ENCODE measurements around the gene EMID1.
A peak's percentile ranks its signal among the peaks of the same experiment; 100 is the strongest.

Gene EMID1

DNA sequence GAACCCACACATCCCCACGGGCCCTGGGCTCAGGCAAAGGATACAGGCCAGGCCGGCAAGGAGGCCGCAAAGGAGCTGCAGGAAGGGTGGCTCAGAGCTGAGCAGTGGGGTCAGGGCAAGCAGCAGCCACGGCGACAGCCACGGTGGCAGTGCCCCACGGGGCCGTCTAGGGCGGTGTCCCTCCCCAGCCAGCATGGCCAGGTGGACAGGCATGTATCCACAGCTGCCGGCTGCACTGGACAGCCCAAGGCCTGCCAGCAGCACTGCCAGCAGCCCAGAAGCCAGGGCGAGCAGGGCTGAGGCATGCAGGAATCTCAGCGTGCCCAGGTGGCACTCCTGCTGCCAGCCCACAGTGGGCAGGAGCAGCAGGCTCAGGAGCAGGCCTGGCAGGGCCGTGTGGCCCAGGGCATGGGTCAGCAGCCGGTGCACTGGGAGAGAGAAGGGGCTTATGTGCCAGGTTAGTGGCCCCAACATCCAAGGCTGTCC, 58.1 kb downstream of the EMID1 start:
- peaks cover 16% of the 10 kb centered on the region in 2 donors for H3K4me1 ChIP-seq (ENCODE audit: control insufficient read depth in 1 of 2, insufficient read depth in 2 of 2, low read length in 2 of 2)
- no peaks in the 10 kb centered on the region for H3K9me3 ChIP-seq (ENCODE audit: control insufficient read depth in 1 of 2, low read length in 2 of 2)
- no peak overlapping the region for H3K9ac ChIP-seq (ENCODE audit: low read depth in 1 of 2, low read length in 2 of 2)
- no peaks in the 10 kb centered on the region for H3K27me3 ChIP-seq (ENCODE audit: control insufficient read depth in 1 of 2, insufficient read depth in 2 of 2, low read length in 2 of 2)
- peaks cover 0 to 19% of the 10 kb centered on the region in 2 donors for H3K36me3 ChIP-seq (ENCODE audit: control insufficient read depth in 1 of 2, insufficient read depth in 2 of 2, low read length in 2 of 2)
- no peak overlapping the region for H3K4me3 ChIP-seq (ENCODE audit: low read depth in 1 of 2, low read length in 2 of 2)
- no peak overlapping the region for H3K27ac ChIP-seq (ENCODE audit: low read depth, low read length)

DNA sequence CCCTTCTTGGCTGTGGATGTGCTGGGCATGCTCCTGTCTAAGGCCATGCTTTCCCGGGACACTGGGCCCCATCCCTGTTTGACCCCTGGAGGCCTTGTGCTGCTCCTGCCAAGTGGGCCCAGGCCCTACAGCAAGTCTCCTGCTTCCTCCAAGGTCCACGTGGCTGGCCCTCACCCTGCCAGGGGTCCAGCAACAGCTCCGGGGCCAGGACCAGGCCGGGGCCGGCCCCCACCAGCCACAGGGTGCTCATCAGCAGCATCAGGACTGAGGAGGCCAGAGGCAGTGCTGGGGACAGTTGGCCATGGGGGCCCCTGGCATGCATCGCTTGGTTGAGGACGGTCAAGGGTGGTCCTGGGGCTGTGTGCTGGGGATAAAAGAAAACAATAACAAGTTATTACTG, 59.6 kb downstream of the EMID1 start:
- H3K9ac ChIP-seq (ENCODE audit: low read depth in 1 of 2, low read length in 2 of 2), result no peak overlapping the region
- H3K9me3 ChIP-seq (ENCODE audit: control insufficient read depth in 1 of 2, low read length in 2 of 2), result no peaks in the 10 kb centered on the region
- H3K36me3 ChIP-seq (ENCODE audit: control insufficient read depth in 1 of 2, insufficient read depth in 2 of 2, low read length in 2 of 2), result peaks cover 0 to 21% of the 10 kb centered on the region in 2 donors
- H3K4me3 ChIP-seq (ENCODE audit: low read depth in 1 of 2, low read length in 2 of 2), result no peak overlapping the region
- H3K27me3 ChIP-seq (ENCODE audit: control insufficient read depth in 1 of 2, insufficient read depth in 2 of 2, low read length in 2 of 2), result no peaks in the 10 kb centered on the region
- H3K27ac ChIP-seq (ENCODE audit: low read depth, low read length), result no peak overlapping the region
- peaks cover 20 to 30% of the 10 kb centered on the region in 2 donors for H3K4me1 ChIP-seq (ENCODE audit: control insufficient read depth in 1 of 2, insufficient read depth in 2 of 2, low read length in 2 of 2)

DNA sequence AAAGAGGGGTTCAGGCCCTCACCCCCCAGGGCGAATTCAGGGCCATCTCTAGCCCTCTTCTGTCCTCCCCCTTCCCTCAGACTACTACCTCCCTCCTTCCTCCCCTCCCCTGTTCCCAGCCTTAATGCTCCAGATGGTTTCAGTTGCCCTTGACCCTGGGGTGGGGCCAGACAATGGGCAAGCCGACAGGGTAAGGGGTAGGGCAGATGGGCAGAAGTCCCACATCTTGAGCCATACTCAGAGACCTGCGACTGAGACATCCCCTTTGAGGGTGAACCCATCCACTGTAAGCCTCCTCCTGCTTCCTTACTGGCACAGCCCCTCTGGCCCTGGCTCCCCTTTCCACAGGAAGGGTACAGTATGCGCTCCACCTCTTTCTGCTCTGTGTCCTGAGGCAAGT, 60.2 kb downstream of the EMID1 start:
- peak overlapping the region in 1 of 2 donors; percentile 7 for H3K4me3 ChIP-seq (ENCODE audit: low read depth in 1 of 2, low read length in 2 of 2)
- H3K27me3 ChIP-seq (ENCODE audit: control insufficient read depth in 1 of 2, insufficient read depth in 2 of 2, low read length in 2 of 2), result no peaks in the 10 kb centered on the region
- peaks cover 0 to 21% of the 10 kb centered on the region in 2 donors for H3K36me3 ChIP-seq (ENCODE audit: control insufficient read depth in 1 of 2, insufficient read depth in 2 of 2, low read length in 2 of 2)
- H3K4me1 ChIP-seq (ENCODE audit: control insufficient read depth in 1 of 2, insufficient read depth in 2 of 2, low read length in 2 of 2), result peaks cover 26 to 35% of the 10 kb centered on the region in 2 donors
- no peaks in the 10 kb centered on the region for H3K9me3 ChIP-seq (ENCODE audit: control insufficient read depth in 1 of 2, low read length in 2 of 2)
- H3K9ac ChIP-seq (ENCODE audit: low read depth in 1 of 2, low read length in 2 of 2), result peak overlapping the region in 1 of 2 donors; percentile 90
- no peak overlapping the region for H3K27ac ChIP-seq (ENCODE audit: low read depth, low read length)

DNA sequence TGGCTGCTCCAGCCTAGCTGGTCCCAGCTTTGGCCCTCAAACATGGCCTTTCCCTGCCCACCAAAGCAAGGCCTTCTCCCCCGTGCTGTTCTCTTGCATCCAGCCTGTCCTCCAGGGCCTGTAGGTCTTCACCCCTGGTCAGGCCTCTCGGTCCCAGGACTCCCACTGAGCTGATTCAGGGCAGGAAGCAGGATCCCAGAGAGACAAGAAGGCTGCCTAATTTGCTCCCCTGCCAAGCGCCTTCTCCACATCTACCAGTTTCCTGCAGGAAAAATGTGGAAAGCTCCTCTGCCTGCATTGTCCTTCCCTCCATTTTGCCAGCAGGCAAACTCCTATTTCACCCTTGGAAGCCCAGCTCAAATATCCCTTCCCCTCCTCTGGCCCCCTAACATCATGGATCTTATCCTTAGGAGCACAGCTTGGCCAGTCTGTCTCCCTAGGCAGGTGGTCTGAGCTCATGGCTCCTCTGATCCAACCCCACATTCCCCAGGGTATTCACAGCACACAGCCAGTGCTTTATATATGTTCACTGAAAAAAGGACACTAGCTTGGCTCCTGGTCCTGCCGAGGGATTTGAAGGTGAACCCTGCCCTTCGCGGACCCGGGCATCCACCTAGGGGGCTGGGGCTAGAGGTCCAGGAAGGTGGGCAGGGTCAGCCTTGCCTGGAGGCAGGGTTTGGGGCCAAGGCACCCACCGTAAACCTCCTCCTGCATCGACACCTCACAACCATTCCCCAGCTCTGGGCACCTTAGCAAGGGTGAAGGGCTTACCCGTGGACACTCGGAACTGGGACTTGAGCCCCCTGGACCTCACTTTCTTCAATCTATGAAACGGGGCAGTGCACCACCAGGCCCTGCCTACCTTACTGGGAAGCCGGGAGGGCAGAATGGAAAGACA, 61.1 kb downstream of the EMID1 start:
- Histone ChIP-seq H3K9me3 (ENCODE audit: control insufficient read depth in 1 of 2, low read length in 2 of 2) (no peaks in the 10 kb centered on the region), H3K9ac (ENCODE audit: low read depth in 1 of 2, low read length in 2 of 2) (peak overlapping the region; percentile 90 to 94), H3K36me3 (ENCODE audit: control insufficient read depth in 1 of 2, insufficient read depth in 2 of 2, low read length in 2 of 2) (peaks cover 0 to 22% of the 10 kb centered on the region in 2 donors), H3K27ac (ENCODE audit: low read depth, low read length) (peak overlapping the region; percentile 97), H3K4me3 (ENCODE audit: low read depth in 1 of 2, low read length in 2 of 2) (peak overlapping the region; percentile 81 to 93), H3K4me1 (ENCODE audit: control insufficient read depth in 1 of 2, insufficient read depth in 2 of 2, low read length in 2 of 2) (peaks cover 35 to 44% of the 10 kb centered on the region in 2 donors), H3K27me3 (ENCODE audit: control insufficient read depth in 1 of 2, insufficient read depth in 2 of 2, low read length in 2 of 2) (no peaks in the 10 kb centered on the region)

DNA sequence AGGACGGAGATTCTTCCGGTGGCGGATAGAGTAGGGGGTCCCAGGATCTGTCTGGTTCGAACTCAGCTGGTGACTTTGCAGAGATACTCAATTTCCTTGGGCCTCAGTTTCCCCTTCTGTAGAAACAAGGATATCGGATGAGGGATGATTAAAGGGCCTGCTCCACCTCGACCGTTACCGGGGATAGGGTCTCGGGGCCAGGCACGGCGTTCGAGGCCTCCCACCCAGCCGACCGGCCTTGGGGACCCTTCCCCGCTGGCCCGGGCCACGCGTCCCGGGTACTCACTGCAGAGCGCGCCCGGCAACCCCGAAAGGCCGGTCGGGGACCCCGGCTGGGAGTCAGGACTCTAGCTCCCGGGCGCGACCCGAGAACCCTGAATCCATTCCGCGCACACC, 61.8 kb downstream of the EMID1 start:
- peak overlapping the region; percentile 81 to 93 for H3K4me3 ChIP-seq (ENCODE audit: low read depth in 1 of 2, low read length in 2 of 2)
- H3K4me1 ChIP-seq (ENCODE audit: control insufficient read depth in 1 of 2, insufficient read depth in 2 of 2, low read length in 2 of 2), result peaks cover 42 to 50% of the 10 kb centered on the region in 2 donors
- no peaks in the 10 kb centered on the region for H3K27me3 ChIP-seq (ENCODE audit: control insufficient read depth in 1 of 2, insufficient read depth in 2 of 2, low read length in 2 of 2)
- H3K9me3 ChIP-seq (ENCODE audit: control insufficient read depth in 1 of 2, low read length in 2 of 2), result no peaks in the 10 kb centered on the region
- H3K27ac ChIP-seq (ENCODE audit: low read depth, low read length), result peak overlapping the region; percentile 97
- peaks cover under 1 to 28% of the 10 kb centered on the region in 2 donors for H3K36me3 ChIP-seq (ENCODE audit: control insufficient read depth in 1 of 2, insufficient read depth in 2 of 2, low read length in 2 of 2)
- H3K9ac ChIP-seq (ENCODE audit: low read depth in 1 of 2, low read length in 2 of 2), result peak overlapping the region; percentile 90 to 94

DNA sequence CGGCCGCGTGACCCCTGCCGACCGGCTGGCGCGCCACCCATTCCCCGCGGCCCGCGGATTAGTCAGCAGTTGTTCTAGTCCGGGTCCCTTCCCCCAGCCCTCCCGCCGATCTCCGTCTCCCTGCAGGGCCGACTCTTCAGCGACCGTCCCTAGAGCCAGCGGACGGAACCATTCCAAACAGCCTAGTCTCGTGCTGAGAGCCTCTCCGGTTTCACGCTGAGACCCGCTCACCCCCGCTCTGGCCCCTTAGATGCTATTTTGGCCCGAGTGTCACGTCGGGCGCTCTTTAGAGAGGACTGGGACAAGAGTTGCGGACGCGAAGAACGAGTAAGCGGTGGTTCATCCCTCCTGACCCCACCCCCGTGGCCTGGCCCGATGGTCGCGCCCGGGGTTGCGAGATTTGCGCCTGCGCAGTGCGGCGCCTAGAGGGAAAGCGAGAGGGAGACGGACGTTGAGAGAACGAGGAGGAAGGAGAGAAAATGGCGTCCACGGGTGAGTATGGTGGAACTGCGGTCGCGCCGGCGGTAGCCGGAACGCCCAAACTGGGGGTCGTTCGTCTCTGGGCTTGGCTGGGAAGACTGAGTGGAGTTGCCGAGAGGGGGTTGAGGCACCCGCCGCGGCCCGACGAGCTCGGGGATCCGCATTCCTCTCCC, 62.3 kb downstream of the EMID1 start, which contains the start of the genes EWSR1 and RHBDD3:
Gene EWSR1 (plus strand): TSS at position 411 of the 653 bp plus-strand sequence. CDS start 69 bp downstream, at position 480.
Gene RHBDD3 (minus strand): TSS at position 124 of the 653 bp plus-strand sequence. CDS start 2,355 bp downstream, outside the sequence.
- Histone ChIP-seq H3K4me1 (ENCODE audit: control insufficient read depth in 1 of 2, insufficient read depth in 2 of 2, low read length in 2 of 2) (peaks cover 47 to 55% of the 10 kb centered on the region in 2 donors), H3K9me3 (ENCODE audit: control insufficient read depth in 1 of 2, low read length in 2 of 2) (no peaks in the 10 kb centered on the region), H3K4me3 (ENCODE audit: low read depth in 1 of 2, low read length in 2 of 2) (peak within 1 kb of the TSS; percentile 81 to 93), H3K9ac (ENCODE audit: low read depth in 1 of 2, low read length in 2 of 2) (peak within 1 kb of the TSS; percentile 90 to 94), H3K36me3 (ENCODE audit: control insufficient read depth in 1 of 2, insufficient read depth in 2 of 2, low read length in 2 of 2) (peaks cover 6 to 33% of the 10 kb centered on the region in 2 donors), H3K27ac (ENCODE audit: low read depth, low read length) (peak within 1 kb of the TSS; percentile 97), H3K27me3 (ENCODE audit: control insufficient read depth in 1 of 2, insufficient read depth in 2 of 2, low read length in 2 of 2) (no peaks in the 10 kb centered on the region)

DNA sequence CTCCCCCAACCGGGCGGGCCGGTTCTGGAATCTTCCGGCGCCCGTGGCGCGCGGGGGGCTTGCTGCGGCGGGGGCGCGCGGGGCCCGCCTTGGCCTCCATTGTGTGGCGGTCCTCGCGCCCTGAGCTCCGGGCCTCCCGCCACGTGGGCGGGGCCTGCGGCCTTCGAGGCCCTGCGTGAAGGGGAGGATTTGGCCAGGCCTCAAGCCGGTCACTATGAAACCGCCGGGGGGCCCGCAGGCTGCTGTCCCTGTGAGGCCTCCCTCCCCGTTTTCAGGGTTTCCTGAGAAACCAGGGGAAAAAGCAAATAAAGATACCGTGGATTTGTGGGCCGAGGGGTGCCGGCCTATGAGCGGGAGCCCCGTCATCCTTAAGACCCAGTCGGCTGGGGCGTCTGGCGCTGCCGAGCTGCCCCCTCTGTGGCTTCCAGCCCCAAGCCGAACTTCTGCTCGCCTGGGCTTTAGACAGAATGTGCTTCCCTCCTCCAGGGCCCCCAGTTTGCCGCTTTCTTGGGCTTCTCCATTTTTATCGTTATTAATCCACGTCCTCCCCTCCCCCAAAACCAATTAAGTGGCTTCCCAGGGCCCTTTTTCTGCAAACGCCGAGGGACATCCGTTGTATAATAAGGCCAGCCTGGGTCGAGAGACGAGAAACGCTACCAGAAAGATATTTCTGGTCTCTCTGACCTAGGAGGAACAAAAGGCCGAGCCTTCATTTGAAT, 63.0 kb downstream of the EMID1 start:
- H3K9ac ChIP-seq (ENCODE audit: low read depth in 1 of 2, low read length in 2 of 2), result peak overlapping the region; percentile 90 to 94
- H3K4me1 ChIP-seq (ENCODE audit: control insufficient read depth in 1 of 2, insufficient read depth in 2 of 2, low read length in 2 of 2), result peaks cover 54 to 60% of the 10 kb centered on the region in 2 donors
- H3K27ac ChIP-seq (ENCODE audit: low read depth, low read length), result peak overlapping the region; percentile 97
- H3K27me3 ChIP-seq (ENCODE audit: control insufficient read depth in 1 of 2, insufficient read depth in 2 of 2, low read length in 2 of 2), result no peaks in the 10 kb centered on the region
- H3K4me3 ChIP-seq (ENCODE audit: low read depth in 1 of 2, low read length in 2 of 2), result peak overlapping the region; percentile 81 to 93
- no peaks in the 10 kb centered on the region for H3K9me3 ChIP-seq (ENCODE audit: control insufficient read depth in 1 of 2, low read length in 2 of 2)
- H3K36me3 ChIP-seq (ENCODE audit: control insufficient read depth in 1 of 2, insufficient read depth in 2 of 2, low read length in 2 of 2), result peaks cover 12 to 39% of the 10 kb centered on the region in 2 donors

DNA sequence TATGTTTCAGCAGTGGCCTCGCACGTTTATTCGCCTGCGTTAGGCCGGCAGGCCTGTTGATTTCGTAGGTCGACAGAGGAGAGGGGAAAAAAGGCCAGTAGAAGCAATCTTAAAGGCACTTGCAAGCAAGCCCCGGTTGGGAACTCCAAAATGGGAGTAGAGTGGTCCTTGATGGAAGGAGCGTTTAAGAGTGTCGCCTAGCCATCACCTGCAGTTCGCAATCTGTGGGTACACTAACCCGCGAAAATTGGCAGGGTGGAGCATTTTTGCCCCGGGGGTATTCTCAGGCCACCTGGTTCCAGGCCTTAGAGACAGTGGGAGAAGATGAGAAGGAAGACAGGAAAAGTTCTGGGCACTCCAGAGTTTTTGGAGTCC, 63.5 kb downstream of the EMID1 start:
- peaks cover 17 to 39% of the 10 kb centered on the region in 2 donors for H3K36me3 ChIP-seq (ENCODE audit: control insufficient read depth in 1 of 2, insufficient read depth in 2 of 2, low read length in 2 of 2)
- H3K27me3 ChIP-seq (ENCODE audit: control insufficient read depth in 1 of 2, insufficient read depth in 2 of 2, low read length in 2 of 2), result no peaks in the 10 kb centered on the region
- H3K27ac ChIP-seq (ENCODE audit: low read depth, low read length), result peak overlapping the region; percentile 97
- H3K4me1 ChIP-seq (ENCODE audit: control insufficient read depth in 1 of 2, insufficient read depth in 2 of 2, low read length in 2 of 2), result peaks cover 59 to 64% of the 10 kb centered on the region in 2 donors
- peak overlapping the region; percentile 81 to 93 for H3K4me3 ChIP-seq (ENCODE audit: low read depth in 1 of 2, low read length in 2 of 2)
- peak overlapping the region; percentile 90 to 94 for H3K9ac ChIP-seq (ENCODE audit: low read depth in 1 of 2, low read length in 2 of 2)
- H3K9me3 ChIP-seq (ENCODE audit: control insufficient read depth in 1 of 2, low read length in 2 of 2), result no peaks in the 10 kb centered on the region

DNA sequence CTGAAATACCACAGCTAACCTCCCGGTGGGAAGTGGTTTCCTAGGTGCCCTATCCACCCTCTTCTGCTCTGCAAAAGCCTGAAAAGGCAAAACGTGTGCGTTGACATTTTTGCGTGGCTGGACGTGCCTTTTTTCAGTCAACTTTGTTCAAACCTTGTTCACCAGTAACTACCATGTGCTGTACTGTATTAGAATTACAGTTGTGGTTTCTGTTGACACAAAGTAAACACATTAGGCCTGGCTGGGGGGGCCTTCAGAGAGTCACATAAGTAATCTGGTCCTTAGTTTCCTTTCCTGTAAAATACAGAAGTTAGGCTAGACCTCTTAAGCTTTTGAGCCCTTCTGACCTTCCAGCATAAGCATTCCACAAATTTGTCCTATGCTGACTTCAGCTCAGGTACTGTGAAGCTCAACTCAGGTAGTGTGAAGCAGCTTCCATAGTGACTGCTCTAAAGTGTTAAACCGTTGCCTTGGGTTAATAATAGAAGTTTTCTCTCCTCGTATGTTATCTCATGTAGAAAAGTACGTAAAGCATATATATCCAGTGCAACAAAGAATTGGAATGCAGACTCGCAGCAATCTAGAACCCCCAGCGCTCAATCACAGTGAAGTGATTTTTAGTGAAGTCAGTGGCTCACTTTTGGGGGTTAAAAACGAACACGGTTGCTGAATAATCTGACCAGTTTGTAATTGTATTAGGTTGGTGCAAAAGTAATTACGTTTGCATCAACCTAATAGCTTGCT, 64.2 kb downstream of the EMID1 start:
- Histone ChIP-seq H3K4me3 (ENCODE audit: low read depth in 1 of 2, low read length in 2 of 2) (peak overlapping the region; percentile 81 to 93), H3K9me3 (ENCODE audit: control insufficient read depth in 1 of 2, low read length in 2 of 2) (no peaks in the 10 kb centered on the region), H3K9ac (ENCODE audit: low read depth in 1 of 2, low read length in 2 of 2) (peak overlapping the region; percentile 90 to 94), H3K27ac (ENCODE audit: low read depth, low read length) (peak overlapping the region; percentile 49), H3K27me3 (ENCODE audit: control insufficient read depth in 1 of 2, insufficient read depth in 2 of 2, low read length in 2 of 2) (no peaks in the 10 kb centered on the region), H3K36me3 (ENCODE audit: control insufficient read depth in 1 of 2, insufficient read depth in 2 of 2, low read length in 2 of 2) (peaks cover 19 to 39% of the 10 kb centered on the region in 2 donors), H3K4me1 (ENCODE audit: control insufficient read depth in 1 of 2, insufficient read depth in 2 of 2, low read length in 2 of 2) (peaks cover 64% of the 10 kb centered on the region in 2 donors)

Measured in duodenal mucosa (tissue), 2 donors.